Hematopoietic multipotent progenitor cell treated with erythropoietin and hydrocortisone succinate and interleukin-3 and kit ligand, for 17 days (in vitro differentiated cells): Measurements from ENCODE around the gene FAM180A.

Source experiments
- DNase-seq: peaks from one replicate; pipeline ENCODE4 v3.0.0-alpha.2; 2015; ENCODE audit warnings: low spot score

The FAM180A gene

DNA sequence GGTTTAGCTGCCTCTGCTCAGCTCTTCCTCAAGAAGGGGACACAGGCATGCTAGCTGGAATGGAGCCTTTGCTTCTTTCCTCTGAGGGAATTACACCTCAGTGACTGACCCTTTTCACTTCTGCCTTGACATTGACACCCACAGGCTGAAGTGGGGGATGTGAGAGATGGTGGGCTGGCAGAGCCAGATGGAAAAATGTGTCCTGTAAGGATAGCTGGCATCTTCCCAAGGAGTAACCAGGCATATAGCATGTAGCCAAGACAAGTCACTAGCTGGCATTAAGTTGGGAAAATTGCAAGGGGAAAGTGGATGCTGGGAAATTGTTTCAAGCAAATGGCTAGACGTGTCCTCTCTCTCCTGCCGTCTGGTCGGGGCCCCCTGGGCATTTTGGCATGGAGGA is 66.4 kb downstream of the FAM180A start:
- no peak for DNase-seq

DNA sequence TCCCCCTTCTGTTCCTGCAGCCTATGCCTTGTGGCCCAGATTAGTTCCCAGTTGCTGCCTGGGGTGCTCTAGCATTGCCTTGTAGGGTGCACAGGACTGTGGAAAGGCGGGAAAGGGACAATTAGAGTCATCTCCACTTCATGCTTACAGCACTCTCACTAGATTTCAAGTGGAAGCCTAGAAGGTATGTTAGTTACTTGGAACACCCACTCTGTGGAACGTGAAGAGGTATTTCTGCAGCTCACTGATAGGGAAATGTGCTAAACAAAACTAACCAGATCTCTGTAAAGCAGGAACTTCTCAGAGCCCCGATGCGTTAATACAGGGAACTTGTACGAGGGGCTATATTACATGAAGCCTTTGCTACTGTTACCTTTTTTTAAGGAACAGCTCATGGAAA is 66.9 kb downstream of the FAM180A start:
- peak; percentile 26 for DNase-seq
